A549 (cell line): ENCODE results near the gene PHACTR4. TPM values are rescaled to one million over a fixed set of nuclear protein-coding genes. Genes with fewer than 3 reads are reported as not detected.
"Not testable (repeated sequence)": the region's sequence is repeated elsewhere in the genome, so short reads cannot be mapped to it uniquely, and the experiment has no call there.

ENCODE experiments used
- ATAC-seq, 2 experiments: fragments of 200-7000 bp in 1 of 2; fragments of >200 bp in 1 of 2; cut with Nextera tagmentation in 1 of 2; cut with Tn5 transposase in 1 of 2; 3 replicates each; pipeline versions ENCODE4 v1.8.0 to v1.9.1; 2018 to 2020; ENCODE audit warnings: mild to moderate bottlenecking in 1 of 2, moderate library complexity in 1 of 2
- CTCF ChIA-PET: fragments of 300-600 bp; sonication (Branson Sonifier 250); formaldehyde crosslinking; extraction: SDS; loops from one replicate; lab custom pipeline; 2021; ENCODE audit warnings: antibody characterized with exemption, inconsistent platforms; lab: Yijun Ruan, JAX
- POLR2A ChIA-PET: fragments of 350-600 bp; formaldehyde crosslinking; extraction: SDS; loops from one replicate; lab custom pipeline; 2021; ENCODE audit warnings: antibody characterized with exemption, inconsistent platforms; lab: Yijun Ruan, JAX
- DNase-seq, 2 experiments: peaks; one replicate each; pipeline versions ENCODE4 v3.0.0 to v3.0.0-alpha.2; 2011 to 2016; ENCODE audit warnings: low read depth in 1 of 2, low spot score in 1 of 2
- FAIRE-seq: peaks from 2 replicates; lab custom pipeline; 2011; peaks lifted over from hg19 to GRCh38; lab: Jason Lieb, UNC
- H3K27ac ChIP-seq, 2 experiments: fragments of >200 bp; sonication (Bioruptor Twin); formaldehyde crosslinking; 3 replicates each; pipeline ENCODE4 v1.5.1; 2016 to 2017
- H3K4me1 ChIP-seq: fragments of >200 bp; sonication (Bioruptor Twin); formaldehyde crosslinking; 3 replicates; pipeline ENCODE4 v1.6.1; 2016
- H3K4me2 ChIP-seq: fragments of >200 bp; sonication (Bioruptor Twin); formaldehyde crosslinking; 3 replicates; pipeline ENCODE4 v1.6.1; 2016
- H3K4me3 ChIP-seq: fragments of >200 bp; sonication (Bioruptor Twin); formaldehyde crosslinking; 3 replicates; pipeline ENCODE4 v1.5.1; 2016
- H3K9me3 ChIP-seq: fragments of >200 bp; sonication (Bioruptor Twin); formaldehyde crosslinking; 3 replicates; pipeline ENCODE4 v1.6.1; 2016
- BHLHE40 ChIP-seq: IDR thresholded peaks from 2 replicates; pipeline ENCODE4 v1.6.1; 2012; ENCODE audit warnings: low read depth, low read length, inconsistent platforms
- EHF ChIP-seq: fragments of 250-450 bp; sonication (Bioruptor Pico); IDR thresholded peaks from 2 replicates; pipeline ENCODE4 v1.5.0; 2020; ENCODE audit warnings: mild to moderate bottlenecking
- FOSL2 ChIP-seq, 2 experiments: fragments of 450-650 bp in 1 of 2; fragments of >200 bp in 1 of 2; sonication (Bioruptor Twin) in 1 of 2; formaldehyde crosslinking; IDR thresholded peaks; 2 replicates each; pipeline versions ENCODE4 v1.5.0 to v1.6.1; 2016 to 2020; ENCODE audit warnings: mild to moderate bottlenecking in 1 of 2, moderate library complexity in 1 of 2
- FOXS1 ChIP-seq: fragments of 250-450 bp; sonication (Bioruptor Pico); IDR thresholded peaks from 2 replicates; pipeline ENCODE4 v1.5.0; 2020; ENCODE audit warnings: mild to moderate bottlenecking, moderate library complexity
- HOXA7 ChIP-seq: fragments of 250-450 bp; sonication (Bioruptor Pico); IDR thresholded peaks from 2 replicates; pipeline ENCODE4 v1.5.0; 2020; ENCODE audit warnings: mild to moderate bottlenecking, moderate library complexity
- KDM1A ChIP-seq: fragments of 200-600 bp; sonication (generic); IDR thresholded peaks from 2 replicates; pipeline ENCODE4 v1.6.1; 2016; ENCODE audit warnings: low read depth, mild to moderate bottlenecking
- MAZ ChIP-seq: fragments of 150-350 bp; IDR thresholded peaks from 2 replicates; pipeline ENCODE4 v1.6.1; 2014; ENCODE audit warnings: antibody characterized with exemption, low read depth, low read length, borderline replicate concordance
- NR3C1 ChIP-seq: fragments of >200 bp; sonication (Bioruptor Twin); formaldehyde crosslinking; IDR thresholded peaks from 3 replicates; pipeline ENCODE4 v1.6.1; 2017
- PHF8 ChIP-seq: fragments of 200-600 bp; sonication (generic); IDR thresholded peaks from 2 replicates; pipeline ENCODE4 v1.6.1; 2016; ENCODE audit warnings: low read depth, mild to moderate bottlenecking, antibody characterized with exemption, moderate library complexity, borderline replicate concordance
- RARB ChIP-seq: fragments of 250-450 bp; sonication (Bioruptor Pico); IDR thresholded peaks from 2 replicates; pipeline ENCODE4 v1.8.0; 2021; ENCODE audit warnings: mild to moderate bottlenecking, moderate library complexity
- RNF2 ChIP-seq: fragments of 200-600 bp; sonication (generic); IDR thresholded peaks from 2 replicates; pipeline ENCODE4 v1.6.1; 2016; ENCODE audit warnings: low read depth, mild to moderate bottlenecking, antibody characterized with exemption, moderate library complexity, borderline replicate concordance
- TP53 ChIP-seq: fragments of 250-450 bp; sonication (Bioruptor Pico); IDR thresholded peaks from 2 replicates; pipeline ENCODE4 v1.5.0; 2021; ENCODE audit warnings: mild to moderate bottlenecking, moderate library complexity
- WGBS: methylation state at CpG from one replicate; pipeline ENCODE4 v1.1.6; 2017; ENCODE audit errors: missing lambda C conversion rate; 5-methylcytosine and 5-hydroxymethylcytosine counted together
- polyA plus RNA-seq, 4 experiments: library from polyadenylated mRNA; depleted of rRNA in 3 of 4; stranded (reverse); fragments of >200 nt; fragmentation: RNase III in 1 of 4; extraction: RNeasy Plus Mini Kit Qiagen cat#74134 plus additional on column Dnase treatment in 1 of 4; gene quantifications; 2 replicates in 3 of 4; 3 replicates in 1 of 4; pipeline ENCODE4 v1.2.3, GENCODE V29; 2011 to 2017
- TF ChIP-seq, protein P1 (sequence below): IDR thresholded peaks from 2 replicates; pipeline ENCODE4 v1.6.1; 2012
- TF ChIP-seq, protein P2 (sequence below): fragments of >200 bp; sonication (Bioruptor Twin); formaldehyde crosslinking; IDR thresholded peaks from 2 replicates; pipeline ENCODE4 v1.6.1; 2016
- TF ChIP-seq, protein P3 (sequence below): fragments of 200-600 bp; sonication (generic); IDR thresholded peaks from 2 replicates; pipeline ENCODE4 v1.6.1; 2016; ENCODE audit warnings: antibody characterized with exemption, mild to moderate bottlenecking, moderate library complexity
- TF ChIP-seq, protein P4 (sequence below): fragments of 150-350 bp; IDR thresholded peaks from 2 replicates; pipeline ENCODE4 v1.6.1; 2014; ENCODE audit warnings: low read depth, mild to moderate bottlenecking, low read length

Gene PHACTR4
- polyA plus RNA-seq, 2 of the 4 experiments (the other 2 are of a cell fraction), result 17.4 to 25.0 TPM

DNA sequence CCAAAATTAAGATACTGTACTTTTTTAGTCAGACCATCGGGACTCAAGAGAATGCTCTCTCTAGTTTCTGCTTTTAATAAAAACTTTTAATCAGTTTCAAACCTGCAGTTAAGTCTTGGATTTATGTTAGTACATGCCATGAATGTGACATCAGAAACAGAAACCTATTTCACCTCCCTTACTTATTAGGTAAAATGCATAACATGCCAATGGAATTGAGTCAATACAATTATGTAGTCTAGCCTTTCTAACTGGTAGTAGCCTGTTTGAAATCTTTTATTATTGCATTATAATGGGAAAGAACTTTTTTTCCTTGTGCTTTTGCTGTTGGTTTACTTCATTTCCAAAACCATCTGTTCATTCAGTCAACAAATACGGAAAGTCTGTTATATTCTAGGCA is 4.8 kb downstream of the PHACTR4 start:
- no peak for ATAC-seq
- DNase-seq, result no peak
- 81% methylated on average over 2 of the region's 2 CpGs for WGBS
- H3K4me2 ChIP-seq, result peak overlapping the region; percentile 36
- no peak for TF ChIP-seq EHF
- TF ChIP-seq RARB (CRISPR knock-in tag), result no peak
- TF ChIP-seq, protein P1, sequence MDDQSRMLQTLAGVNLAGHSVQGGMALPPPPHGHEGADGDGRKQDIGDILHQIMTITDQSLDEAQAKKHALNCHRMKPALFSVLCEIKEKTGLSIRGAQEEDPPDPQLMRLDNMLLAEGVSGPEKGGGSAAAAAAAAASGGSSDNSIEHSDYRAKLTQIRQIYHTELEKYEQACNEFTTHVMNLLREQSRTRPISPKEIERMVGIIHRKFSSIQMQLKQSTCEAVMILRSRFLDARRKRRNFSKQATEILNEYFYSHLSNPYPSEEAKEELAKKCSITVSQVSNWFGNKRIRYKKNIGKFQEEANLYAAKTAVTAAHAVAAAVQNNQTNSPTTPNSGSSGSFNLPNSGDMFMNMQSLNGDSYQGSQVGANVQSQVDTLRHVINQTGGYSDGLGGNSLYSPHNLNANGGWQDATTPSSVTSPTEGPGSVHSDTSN, result no peak
- TF ChIP-seq TP53 (CRISPR knock-in tag), result no peak
- TF ChIP-seq NR3C1, result no peak
- TF ChIP-seq, all 56 proteins: peak for 0
- Histone ChIP-seq H3K9me3 (no peaks in the 10 kb centered on the region), H3K4me3 (no peak overlapping the region), H3K27ac (peak overlapping the region in 1 of 2 experiments; percentile 64; a peak in 2 of 6 replicates), H3K4me1 (peaks cover 40% of the 10 kb centered on the region)
- ChIA-PET CTCF (no interaction called here), POLR2A (no interaction called here)
- FAIRE-seq, result no peak

DNA sequence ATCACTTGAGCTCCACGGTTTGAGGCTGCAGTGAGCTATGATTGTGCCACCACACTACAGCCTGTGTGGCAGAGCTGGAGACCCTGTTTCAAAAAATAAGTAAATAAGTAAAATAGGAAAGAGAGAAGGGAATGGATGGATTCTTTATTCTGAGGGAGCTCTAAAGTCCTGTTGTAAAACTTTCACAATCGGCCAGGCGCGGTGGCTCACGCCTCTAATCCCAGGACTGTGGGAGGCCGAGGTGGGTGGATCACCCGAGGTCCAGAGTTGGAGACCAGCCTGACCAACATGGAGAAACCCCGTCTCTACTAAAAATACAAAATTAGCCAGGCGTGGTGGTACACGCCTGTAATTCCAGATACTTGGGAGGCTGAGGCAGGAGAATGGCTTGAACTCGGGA is 6.1 kb downstream of the PHACTR4 start:
- not testable (repeated sequence) for H3K4me3 ChIP-seq, DNase-seq, H3K9me3 ChIP-seq, ATAC-seq, H3K4me2 ChIP-seq, FAIRE-seq
- whole genome bisulfite sequencing, result 88% methylated on average over 11 of the region's 11 CpGs
- CTCF ChIA-PET, result interaction anchor here (1.0 kb wide), 1 partner anchor 16 kb away, joined by 4 read pairs; no protein-coding TSS in a partner anchor
- peak overlapping the region in 1 of 2 experiments; percentile 58; a peak in 1 of 6 replicates for H3K27ac ChIP-seq
- POLR2A ChIA-PET, result interaction anchor here (0.7 kb wide), 1 partner anchor 129 kb away, joined by 5 read pairs; no protein-coding TSS in a partner anchor
- peaks cover 43% of the 10 kb centered on the region for H3K4me1 ChIP-seq

DNA sequence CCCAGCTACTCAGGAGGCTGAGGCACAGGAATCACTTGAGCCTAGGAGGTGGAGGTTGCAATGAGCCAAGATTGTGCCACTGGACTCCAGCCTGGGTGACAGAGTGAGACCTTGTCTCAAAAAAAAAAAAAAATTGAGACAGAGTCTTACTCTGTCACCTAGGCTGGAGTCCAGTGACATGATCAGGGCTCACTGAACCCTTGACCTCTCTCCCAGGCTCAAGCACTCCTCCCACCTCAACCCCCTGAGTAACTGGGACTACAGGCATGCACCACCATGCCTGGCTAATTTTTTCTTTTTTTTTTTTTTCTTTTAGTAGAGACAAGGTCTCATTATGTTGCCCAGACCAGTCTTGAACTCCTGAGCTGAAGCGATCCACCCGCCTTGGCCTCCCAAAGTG is 6.7 kb downstream of the PHACTR4 start:
- H3K4me3 ChIP-seq, H3K4me2 ChIP-seq, POLR2A ChIA-PET, H3K27ac ChIP-seq, DNase-seq, H3K9me3 ChIP-seq, ATAC-seq, CTCF ChIA-PET, FAIRE-seq: not testable (repeated sequence)
- WGBS, result 100% methylated on average over 2 of the region's 2 CpGs
- peaks cover 37% of the 10 kb centered on the region for H3K4me1 ChIP-seq

DNA sequence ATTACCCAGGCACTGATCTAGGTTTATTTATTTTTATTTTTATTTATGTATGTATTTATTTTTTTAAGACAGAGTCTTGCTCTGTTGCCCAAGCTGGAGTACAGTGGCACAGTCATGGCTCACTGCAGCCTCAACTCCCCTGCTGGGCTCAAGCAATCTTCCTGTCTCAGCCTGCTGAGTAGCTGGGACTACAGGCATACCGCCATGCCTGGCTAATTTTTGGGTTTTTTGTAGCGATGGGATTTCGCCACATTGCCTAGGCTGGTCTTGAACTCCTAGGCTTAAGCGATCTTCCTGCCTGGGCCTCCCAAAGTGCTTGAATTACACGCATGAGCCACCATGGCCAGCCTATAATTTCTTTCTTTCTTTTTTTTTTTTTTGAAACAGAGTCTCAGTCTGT is 9.4 kb downstream of the PHACTR4 start:
- 95% methylated on average over 5 of the region's 5 CpGs for WGBS
- POLR2A ChIA-PET, result interaction anchor here (0.7 kb wide), 1 partner anchor 39 kb away, joined by 3 read pairs; no protein-coding TSS in a partner anchor
- Histone ChIP-seq H3K9me3 (no peaks in the 10 kb centered on the region), H3K4me2 (no peak overlapping the region), H3K4me1 (peaks cover 16% of the 10 kb centered on the region), H3K27ac (no peak overlapping the region), H3K4me3 (no peak overlapping the region)
- CTCF ChIA-PET, result interaction anchor here (2.0 kb wide), 1 partner anchor 21 kb away, joined by 5 read pairs; no protein-coding TSS in a partner anchor
- ATAC-seq (no peak), DNase-seq (no peak), FAIRE-seq (no peak)
- TF ChIP-seq, protein P2, sequence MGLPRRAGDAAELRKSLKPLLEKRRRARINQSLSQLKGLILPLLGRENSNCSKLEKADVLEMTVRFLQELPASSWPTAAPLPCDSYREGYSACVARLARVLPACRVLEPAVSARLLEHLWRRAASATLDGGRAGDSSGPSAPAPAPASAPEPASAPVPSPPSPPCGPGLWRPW, result no peak

DNA sequence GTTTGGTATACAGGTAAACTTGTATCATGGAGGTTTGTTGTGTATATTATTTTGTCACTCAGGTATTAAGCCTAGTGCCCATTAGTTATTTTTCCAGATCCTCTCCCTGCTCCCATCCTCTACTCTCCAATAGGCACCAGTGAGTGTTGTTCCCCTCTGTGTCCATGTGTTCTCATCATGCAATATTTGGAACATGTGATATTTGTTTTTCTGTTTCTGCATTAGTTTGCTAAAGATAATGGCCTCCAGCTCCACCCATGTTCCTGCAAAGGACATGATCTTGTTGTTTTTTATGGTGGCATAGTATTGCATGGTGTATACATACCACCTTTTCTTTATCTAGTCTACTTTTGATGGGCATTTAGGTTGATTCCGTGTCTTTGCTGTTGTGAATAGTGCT is 10.9 kb downstream of the PHACTR4 start:
- DNase-seq (no peak), FAIRE-seq (no peak)
- POLR2A ChIA-PET, result no interaction called here
- H3K27ac ChIP-seq, result no peak overlapping the region
- no peak for TF ChIP-seq EHF
- no peak for TF ChIP-seq FOXS1 (CRISPR knock-in tag)
- no peak for TF ChIP-seq MAZ
- TF ChIP-seq, protein P3, sequence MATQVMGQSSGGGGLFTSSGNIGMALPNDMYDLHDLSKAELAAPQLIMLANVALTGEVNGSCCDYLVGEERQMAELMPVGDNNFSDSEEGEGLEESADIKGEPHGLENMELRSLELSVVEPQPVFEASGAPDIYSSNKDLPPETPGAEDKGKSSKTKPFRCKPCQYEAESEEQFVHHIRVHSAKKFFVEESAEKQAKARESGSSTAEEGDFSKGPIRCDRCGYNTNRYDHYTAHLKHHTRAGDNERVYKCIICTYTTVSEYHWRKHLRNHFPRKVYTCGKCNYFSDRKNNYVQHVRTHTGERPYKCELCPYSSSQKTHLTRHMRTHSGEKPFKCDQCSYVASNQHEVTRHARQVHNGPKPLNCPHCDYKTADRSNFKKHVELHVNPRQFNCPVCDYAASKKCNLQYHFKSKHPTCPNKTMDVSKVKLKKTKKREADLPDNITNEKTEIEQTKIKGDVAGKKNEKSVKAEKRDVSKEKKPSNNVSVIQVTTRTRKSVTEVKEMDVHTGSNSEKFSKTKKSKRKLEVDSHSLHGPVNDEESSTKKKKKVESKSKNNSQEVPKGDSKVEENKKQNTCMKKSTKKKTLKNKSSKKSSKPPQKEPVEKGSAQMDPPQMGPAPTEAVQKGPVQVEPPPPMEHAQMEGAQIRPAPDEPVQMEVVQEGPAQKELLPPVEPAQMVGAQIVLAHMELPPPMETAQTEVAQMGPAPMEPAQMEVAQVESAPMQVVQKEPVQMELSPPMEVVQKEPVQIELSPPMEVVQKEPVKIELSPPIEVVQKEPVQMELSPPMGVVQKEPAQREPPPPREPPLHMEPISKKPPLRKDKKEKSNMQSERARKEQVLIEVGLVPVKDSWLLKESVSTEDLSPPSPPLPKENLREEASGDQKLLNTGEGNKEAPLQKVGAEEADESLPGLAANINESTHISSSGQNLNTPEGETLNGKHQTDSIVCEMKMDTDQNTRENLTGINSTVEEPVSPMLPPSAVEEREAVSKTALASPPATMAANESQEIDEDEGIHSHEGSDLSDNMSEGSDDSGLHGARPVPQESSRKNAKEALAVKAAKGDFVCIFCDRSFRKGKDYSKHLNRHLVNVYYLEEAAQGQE, result no peak
- no peak for TF ChIP-seq KDM1A
- no peak for TF ChIP-seq FOSL2 (IDR thresholded peaks at IDR 0.05)
- no peak for TF ChIP-seq FOSL2 (CRISPR knock-in tag; IDR thresholded peaks at IDR 0.05)
- TF ChIP-seq BHLHE40, result no peak
- TF ChIP-seq PHF8, result no peak
- no peak for TF ChIP-seq RNF2
- no peak for TF ChIP-seq HOXA7 (CRISPR knock-in tag)
- TF ChIP-seq, protein P4, sequence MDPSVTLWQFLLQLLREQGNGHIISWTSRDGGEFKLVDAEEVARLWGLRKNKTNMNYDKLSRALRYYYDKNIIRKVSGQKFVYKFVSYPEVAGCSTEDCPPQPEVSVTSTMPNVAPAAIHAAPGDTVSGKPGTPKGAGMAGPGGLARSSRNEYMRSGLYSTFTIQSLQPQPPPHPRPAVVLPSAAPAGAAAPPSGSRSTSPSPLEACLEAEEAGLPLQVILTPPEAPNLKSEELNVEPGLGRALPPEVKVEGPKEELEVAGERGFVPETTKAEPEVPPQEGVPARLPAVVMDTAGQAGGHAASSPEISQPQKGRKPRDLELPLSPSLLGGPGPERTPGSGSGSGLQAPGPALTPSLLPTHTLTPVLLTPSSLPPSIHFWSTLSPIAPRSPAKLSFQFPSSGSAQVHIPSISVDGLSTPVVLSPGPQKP, result no peak
- TF ChIP-seq, all 56 proteins: peak for 0
- peaks cover 3% of the 10 kb centered on the region; the same call in 1 of the 3 replicates for H3K4me1 ChIP-seq
- no peak overlapping the region for H3K4me3 ChIP-seq
- no peak overlapping the region for H3K4me2 ChIP-seq
- no peaks in the 10 kb centered on the region for H3K9me3 ChIP-seq
- 91% methylated on average over 1 of the region's 1 CpG for WGBS
- CTCF ChIA-PET, result no interaction called here
- ATAC-seq, result no peak

DNA sequence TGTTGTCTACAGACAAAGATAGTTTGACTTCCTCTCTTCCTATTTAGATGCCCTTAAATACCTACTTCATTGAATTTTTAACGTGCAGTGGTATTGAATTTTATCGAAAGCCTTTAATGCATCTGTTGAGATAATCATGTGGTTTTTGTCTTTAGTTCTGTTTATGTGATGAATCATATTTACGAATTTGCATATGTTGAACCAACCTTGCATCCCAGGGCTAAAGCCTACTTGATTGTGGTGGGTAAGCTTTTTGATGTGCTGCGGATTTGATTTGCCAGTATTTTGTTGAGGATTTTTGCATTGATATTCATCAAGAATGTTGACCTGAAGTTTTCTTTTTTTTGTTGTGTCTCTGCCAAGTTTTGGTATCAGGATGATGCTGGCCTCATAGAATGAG is 14.2 kb downstream of the PHACTR4 start:
- H3K4me1 ChIP-seq, POLR2A ChIA-PET, DNase-seq, H3K9me3 ChIP-seq, H3K27ac ChIP-seq, H3K4me3 ChIP-seq, FAIRE-seq, ATAC-seq, H3K4me2 ChIP-seq: not testable (repeated sequence)
- 92% methylated on average over 4 of the region's 4 CpGs for WGBS
- CTCF ChIA-PET, result interaction anchor here (0.6 to 1.1 kb wide), 2 partner anchors 16 to 1704 kb away, joined by 3 to 4 read pairs; no protein-coding TSS in a partner anchor
